Measurements from ENCODE around the gene ERCC1.
A peak's percentile ranks its signal among the peaks of the same experiment; 100 is the strongest.
"Not testable (repeated sequence)": the region's sequence is repeated elsewhere in the genome, so short reads cannot be mapped to it uniquely, and the experiment has no call there.

Gene ERCC1

DNA sequence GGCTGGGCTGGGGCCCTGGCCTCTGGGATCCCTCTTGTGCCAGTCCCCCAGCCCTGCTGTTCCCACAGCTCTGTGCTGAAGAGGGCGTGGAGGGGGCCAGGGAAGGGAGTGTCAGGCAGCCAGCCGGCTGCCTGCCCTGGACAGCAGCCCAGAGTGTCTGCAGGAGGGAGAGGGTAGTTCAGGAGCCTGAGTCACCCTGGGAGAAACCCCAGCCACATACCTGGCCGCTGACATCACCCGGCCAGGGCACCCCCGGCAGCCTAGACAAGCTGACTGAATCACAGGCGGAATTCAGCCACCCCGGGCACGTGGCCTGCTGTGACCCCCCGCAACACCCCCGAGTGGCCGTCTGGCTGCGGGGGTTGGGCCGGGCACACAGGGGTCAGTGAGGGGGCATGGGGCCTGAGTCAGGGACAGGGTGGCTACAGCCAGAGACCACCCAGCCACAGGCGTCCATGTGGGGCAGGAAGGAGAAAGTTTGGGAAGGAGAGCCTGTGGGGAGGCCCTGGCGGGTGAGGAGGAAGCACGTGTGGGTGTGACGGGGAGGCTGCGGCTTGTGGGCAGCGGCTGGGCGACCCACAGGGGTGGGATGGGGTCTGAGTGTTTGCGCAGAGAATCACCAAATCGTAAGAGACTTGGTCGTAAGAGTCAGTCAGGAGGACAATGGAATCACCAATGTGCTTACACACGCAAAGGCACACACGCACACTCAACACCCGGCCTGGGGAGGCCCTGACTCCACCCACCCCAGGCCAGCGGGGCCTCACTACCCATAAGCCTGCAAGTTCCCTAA lies 32.2 kb upstream of the ERCC1 start:
- DNase-seq: no peak

DNA sequence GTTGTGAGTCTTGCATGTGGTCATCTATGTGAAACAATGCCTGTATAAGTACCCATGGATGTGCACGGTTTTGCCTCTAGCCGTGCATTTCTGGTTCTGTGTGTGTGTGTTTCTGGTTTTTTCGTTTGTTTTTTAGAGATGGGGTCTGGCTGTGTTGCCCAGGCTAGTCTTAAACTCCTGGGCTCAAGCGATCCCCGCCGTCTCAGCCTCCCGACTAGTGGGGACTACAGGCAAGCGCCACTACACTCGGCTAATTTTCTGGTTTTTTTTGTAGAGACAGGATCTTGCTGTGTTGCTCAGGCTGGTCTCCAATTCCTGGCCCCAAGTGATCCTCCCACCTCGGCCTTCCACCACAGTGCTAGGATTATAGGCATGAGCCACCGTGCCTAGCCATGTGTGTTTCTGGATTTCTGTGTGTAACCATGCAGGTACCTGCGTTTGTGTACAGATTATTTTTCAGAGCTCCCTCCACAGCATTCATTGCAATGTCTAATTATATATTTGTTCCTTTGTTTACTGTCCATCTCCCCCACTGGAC lies 28.2 kb upstream of the ERCC1 start:
- no peak for DNase-seq

GRCh38 chr19:45451131-45451849 lies 27.6 kb upstream of the ERCC1 start:
- peak in 1 of 4 experiments; percentile 33 for DNase-seq

- no peak for DNase-seq
Observed at GRCh38 chr19:45450012-45450333, 26.3 kb upstream of the ERCC1 start.

GRCh38 chr19:45448887-45449299 lies 25.2 kb upstream of the ERCC1 start:
- no peak for DNase-seq

DNA sequence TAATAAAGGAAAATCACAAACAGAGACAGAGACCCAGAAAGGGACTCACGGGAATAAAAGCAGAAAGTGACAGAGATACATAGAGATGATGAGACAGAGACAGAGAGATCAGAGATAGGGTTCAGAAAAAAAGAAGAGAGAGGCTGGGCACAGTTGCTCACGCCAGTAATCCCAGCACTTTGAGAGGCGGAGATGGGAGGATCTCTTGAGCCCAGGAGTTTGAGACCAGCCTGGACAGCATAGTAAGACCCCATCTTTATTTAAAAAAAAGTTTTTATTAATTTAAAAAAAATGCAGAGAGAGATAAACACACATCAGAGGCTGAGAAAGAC lies 24.7 kb upstream of the ERCC1 start:
- no peak for DNase-seq

GRCh38 chr19:45446944-45447343 lies 23.2 kb upstream of the ERCC1 start:
- DNase-seq: no peak

GRCh38 chr19:45446295-45446694 lies 22.6 kb upstream of the ERCC1 start:
- no peak for DNase-seq

DNA sequence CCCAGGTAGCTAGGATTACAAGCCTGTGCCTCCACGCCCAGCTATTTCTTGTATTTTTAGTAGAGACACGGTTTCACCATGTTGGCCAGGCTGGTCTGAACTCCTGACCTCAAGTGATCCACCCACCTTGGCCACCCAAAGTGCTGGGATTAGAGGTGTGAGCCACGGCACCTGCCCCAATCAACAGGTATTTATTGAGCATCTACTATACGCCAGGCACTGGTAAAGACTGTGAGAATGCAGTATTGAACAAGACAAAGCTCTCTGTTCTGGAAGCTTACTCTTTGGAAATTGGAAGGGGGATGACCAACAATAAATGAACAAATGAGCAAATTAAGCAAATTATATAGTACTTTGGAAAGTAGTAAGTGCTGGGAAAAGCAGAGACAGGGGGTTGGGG lies 21.4 kb upstream of the ERCC1 start:
- DNase-seq: no peak

- DNase-seq: peak; percentile 49 to 67 (median 58)
Observed at GRCh38 chr19:45444318-45445041, 20.8 kb upstream of the ERCC1 start.

GRCh38 chr19:45443462-45444317 lies 20.0 kb upstream of the ERCC1 start:
- DNase-seq: peak in 1 of 4 experiments; percentile 27

DNA sequence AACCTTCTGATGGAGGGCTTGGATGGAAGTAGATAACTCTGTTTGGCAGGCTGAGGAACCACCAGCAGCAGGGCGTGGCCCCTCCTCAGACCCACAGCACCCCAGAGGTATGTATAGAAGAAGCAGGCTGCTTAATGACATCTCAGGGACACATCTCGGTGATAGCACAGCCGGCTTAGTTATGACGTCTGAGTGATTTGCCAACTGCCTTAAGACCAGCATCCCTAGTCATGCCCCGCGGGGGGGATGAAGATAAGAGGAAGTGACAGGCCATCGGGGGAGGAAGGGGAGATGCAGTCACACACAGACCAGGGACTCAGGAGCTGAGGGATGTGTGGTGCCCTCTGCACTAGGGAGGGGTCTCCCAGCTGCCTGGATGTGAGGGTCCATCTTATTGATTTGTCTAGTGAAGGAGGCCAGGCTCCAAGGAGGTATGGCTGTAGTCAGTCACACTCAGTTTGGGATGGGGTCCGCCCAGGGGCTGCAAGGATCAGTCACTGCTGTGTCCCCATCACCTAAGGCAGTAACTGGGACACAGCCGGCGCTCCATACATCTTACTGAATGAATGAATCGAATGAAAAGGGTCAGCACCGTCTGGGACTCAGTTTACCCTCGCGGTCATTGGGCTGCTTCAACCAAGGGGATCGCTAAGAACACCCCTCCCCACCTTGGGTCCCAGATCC lies 19.2 kb upstream of the ERCC1 start:
- no peak for DNase-seq

DNA sequence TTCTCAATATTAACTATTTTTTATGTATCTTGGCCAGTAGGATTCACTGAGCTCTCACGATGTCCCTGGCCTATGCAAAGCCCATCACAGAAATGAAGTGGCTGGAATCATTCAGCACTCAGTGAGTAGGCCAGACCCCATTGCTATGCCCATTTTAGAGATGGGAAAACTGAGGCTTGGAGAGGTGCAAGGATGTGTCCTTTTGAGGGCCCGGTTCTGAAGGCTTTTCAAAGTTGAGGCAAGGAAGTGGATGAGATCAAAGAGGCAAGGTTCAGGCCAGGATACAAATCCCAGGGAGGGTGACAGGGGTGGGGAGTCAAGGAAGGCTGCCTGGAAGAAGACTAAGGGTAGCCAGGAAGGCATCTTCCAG lies 18.7 kb upstream of the ERCC1 start:
- DNase-seq: no peak

GRCh38 chr19:45440873-45441654 lies 17.3 kb upstream of the ERCC1 start:
- no peak for DNase-seq

DNA sequence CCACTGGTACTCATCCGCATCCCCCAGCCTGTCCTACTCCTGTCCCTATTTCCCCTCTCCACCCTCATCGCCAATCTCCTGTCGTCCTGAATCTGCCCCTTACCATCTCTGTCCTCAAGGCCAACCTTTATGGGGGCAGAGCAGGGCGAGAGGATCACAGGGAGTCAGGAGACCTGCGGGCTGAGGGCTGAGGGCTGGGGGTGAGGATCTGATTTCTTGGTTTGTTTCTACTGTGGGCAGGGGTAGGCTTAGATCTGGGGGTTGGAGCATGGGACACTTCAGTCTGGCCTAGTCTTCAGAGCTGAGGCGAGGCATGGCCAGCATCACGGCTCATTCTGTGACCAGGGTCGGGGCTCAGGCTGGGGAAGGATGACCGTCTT lies 16.5 kb upstream of the ERCC1 start:
- no peak for DNase-seq

DNA sequence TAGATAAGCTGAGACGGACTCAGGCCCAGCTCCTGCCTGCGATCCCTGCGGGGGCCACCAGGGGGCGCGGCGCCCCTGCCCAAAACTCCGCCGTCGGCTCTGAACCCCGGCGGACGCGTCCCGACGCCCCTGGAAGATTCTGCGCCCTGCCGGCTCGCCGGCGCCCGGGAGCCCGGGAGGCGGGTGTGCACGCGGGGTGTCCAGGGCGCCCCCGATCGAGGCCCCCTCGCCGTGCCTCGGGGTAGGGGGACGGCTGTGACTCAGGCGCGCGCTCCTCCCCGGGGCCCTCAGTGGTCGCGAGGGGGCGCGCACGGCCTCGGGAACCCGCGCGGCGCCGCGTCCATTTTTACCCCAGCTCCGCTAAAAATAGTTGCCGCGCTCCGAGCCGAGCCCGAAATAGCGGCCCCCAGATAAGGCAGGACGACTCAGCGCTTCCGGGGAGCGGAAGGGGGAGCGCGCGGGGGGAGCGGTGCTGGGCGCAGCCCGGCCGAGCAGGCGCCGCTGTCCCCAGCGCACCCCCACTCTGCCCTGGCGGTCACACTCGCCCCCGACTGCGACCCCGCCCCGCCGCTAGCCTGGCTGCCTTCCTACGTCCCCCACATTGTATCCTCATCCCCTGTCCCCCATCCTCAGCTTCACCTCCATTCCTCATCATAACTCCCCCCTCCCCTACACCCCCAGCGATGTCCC lies 16.0 kb upstream of the ERCC1 start:
- peak; percentile 74 to 80 (median 78) for DNase-seq

DNA sequence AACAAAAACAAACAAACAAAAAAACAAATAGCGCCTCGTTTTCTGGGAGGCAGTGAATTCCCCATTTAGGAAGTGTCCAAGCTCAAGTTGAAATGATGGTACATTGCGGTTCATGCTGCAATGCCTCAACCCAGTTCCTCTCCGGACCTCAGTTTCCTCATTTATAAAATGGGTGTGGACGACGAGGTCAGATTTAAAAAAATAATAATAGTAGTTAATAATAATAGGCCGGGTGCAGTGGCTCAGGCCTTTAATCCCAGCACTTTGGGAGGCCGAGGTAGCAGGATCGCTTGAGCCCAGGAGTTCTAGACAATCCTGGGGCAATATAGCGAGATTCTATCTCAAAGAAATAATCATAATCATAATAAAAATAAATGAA lies 15.5 kb upstream of the ERCC1 start:
- DNase-seq: no peak

- no peak for DNase-seq
Observed at GRCh38 chr19:45437328-45437727, 13.6 kb upstream of the ERCC1 start.

DNA sequence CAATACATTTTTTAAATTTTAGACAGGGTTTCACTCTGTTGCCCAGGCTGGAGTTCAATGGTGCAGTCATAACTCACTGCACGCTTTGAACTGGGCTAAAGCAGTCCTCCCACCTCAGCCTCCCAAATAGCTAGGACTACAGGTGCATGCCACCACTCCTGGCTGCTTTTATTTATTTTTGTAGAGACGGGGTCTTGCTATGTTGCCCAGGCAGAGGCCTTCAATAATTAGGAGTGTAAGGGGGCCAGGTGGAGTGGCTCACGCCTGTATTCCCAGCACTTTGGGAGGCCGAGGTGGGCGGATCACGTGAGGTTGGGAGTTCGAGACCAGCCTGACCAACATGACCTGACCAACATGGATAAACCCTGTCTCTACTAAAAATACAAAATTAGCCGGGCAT lies 8.8 kb upstream of the ERCC1 start:
- not testable (repeated sequence) for DNase-seq

DNA sequence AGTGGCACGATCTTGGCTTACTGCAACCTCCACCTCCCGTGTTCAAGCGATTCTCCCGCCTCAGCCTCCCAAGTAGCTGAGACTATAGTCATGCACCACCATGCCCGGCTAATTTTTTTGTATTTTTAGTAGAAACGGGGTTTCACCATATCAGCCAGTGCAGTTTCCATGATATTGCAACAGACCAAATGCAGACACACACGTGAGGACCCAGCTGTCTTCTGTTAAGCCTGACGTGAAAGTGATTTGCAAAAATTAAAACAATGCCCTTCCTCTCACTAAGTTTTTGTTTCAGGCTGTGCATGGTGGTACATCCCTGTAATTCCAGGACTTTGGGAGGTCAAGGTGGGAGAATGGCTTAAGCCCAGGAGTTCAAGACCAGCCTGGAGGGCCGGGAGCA lies 7.3 kb upstream of the ERCC1 start:
- DNase-seq: not testable (repeated sequence)

GRCh38 chr19:45429896-45430295 lies 6.2 kb upstream of the ERCC1 start:
- not testable (repeated sequence) for DNase-seq
